Erythroblast (primary cell): ENCODE results near the gene MGLL.

Source experiments
- DNase-seq, 2 experiments: peaks; one replicate each; lab custom pipeline; 2025; lab: John Stamatoyannopoulos, UW
- GATA1 ChIP-seq: IDR thresholded peaks from 2 replicates; pipeline ENCODE4 v1.6.1; 2011; ENCODE audit warnings: low read depth, mild to moderate bottlenecking, control low read depth, low read length, moderate library complexity
- POLR2A ChIP-seq: IDR thresholded peaks from 2 replicates; pipeline ENCODE4 v1.6.1; 2011; ENCODE audit warnings: mild to moderate bottlenecking, low read length

Gene MGLL

DNA sequence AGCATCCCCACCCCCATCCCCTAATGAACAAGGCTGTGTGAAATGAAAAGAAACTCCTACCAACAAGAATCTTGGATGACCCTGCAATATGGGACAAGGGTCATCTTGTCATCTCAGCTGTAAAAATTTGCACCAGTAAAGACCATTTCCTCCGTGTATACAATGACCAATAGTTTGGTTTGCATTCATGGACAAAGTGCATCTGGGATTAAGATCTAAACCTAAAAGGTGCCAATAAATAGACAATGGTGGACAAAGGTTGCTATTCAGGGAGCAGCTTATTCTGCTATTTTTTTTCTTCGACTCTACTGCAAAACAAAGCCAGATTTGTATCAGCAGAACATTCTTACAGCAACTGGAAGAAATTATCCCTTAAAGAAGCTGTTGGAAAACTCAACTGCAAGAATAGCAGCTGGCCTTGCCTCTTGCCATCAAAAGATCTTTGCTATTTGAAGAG, 8.0 kb downstream of the MGLL start:
- TF ChIP-seq POLR2A (no peak), GATA1 (no peak)
- DNase-seq = no peak

GRCh38 chr3:127812151-127812550, 10.2 kb downstream of the MGLL start:
- no peak for DNase-seq
- no peak for TF ChIP-seq POLR2A
- no peak for TF ChIP-seq GATA1

- DNase-seq = no peak
- TF ChIP-seq POLR2A = no peak
- TF ChIP-seq GATA1 = no peak
Observed at GRCh38 chr3:127811717-127812116, 10.6 kb downstream of the MGLL start.

DNA sequence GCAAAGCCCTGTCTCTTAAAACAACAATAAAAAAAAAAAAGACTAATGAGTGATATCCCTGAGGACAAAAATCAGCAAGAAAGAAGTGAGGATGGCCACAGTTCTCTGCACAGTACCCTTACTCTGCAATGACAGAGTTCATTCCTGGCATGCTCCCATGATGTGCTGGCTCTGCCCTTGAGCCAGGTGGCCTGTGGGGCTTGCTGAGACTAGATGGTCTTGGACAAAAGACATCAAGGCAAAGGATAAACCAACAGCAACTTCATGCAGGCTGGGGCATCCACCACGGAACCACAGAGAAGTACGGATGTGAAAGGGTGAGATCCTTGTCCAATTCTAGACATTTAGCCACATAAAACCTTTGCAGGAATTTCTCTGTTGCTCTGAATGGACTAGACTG, 12.7 kb downstream of the MGLL start:
- no peak for DNase-seq
- no peak for TF ChIP-seq POLR2A
- TF ChIP-seq GATA1 = no peak

DNA sequence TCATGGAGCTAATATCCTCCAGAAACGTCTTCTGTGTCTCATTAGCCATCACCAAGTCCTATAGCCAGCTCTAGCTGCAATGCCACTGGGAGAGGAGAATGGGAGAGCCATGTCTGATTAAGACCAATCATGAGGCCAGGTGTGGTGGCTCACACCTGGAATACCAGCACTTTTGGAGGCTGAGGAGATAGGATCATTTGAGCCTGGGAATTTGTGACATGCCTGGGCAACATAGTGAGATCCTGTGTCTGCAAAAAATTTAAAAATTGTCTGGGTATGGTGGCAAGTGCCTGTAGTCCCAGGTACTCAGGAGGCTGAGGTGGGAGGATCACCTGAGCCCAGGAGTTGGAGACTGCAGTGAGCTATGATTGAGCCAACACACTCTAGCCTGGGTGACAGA, 13.1 kb downstream of the MGLL start:
- TF ChIP-seq POLR2A = no peak
- DNase-seq = no peak

GRCh38 chr3:127808197-127808596, 14.1 kb downstream of the MGLL start:
- TF ChIP-seq GATA1 = no peak
- TF ChIP-seq POLR2A = no peak

DNA sequence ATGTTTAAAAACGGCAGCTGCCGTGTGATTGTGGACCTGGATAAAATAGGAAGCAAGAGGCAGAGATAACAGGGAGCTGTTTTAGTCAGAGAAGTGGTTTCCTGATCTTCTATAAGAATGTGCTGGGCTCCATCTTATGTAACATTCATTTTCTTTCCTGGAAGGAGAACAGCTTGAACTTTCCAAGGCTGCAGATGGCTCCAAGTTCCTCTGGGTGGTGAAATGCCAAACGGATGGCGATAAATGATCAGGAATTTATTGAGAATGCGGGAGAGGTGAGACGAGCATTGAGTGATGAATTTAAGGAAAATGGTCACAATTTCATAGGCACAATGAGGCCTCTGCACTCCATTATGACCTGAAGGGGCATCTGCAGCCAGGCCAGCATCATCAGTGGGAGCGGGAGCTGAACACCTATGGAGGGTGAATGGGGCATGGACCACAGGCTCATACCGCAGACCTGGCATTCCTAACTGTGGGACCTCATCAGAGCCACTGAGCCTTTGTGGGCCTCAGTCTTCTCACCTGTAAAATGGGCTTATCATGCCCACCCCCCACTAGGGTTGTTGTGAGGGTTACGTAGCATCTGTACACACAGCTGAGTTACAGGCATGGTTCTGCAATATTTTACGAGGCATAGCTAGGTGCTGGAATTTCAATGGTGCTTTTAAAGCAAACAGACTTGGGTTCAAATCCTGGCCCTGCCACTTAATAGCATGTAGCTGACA, 17.1 kb downstream of the MGLL start:
- DNase-seq = no peak
- TF ChIP-seq POLR2A = no peak
- TF ChIP-seq GATA1 = no peak

More at GRCh38 chr3:127808197-127808596, 14.1 kb downstream of the MGLL start:
- no peak for DNase-seq

DNA sequence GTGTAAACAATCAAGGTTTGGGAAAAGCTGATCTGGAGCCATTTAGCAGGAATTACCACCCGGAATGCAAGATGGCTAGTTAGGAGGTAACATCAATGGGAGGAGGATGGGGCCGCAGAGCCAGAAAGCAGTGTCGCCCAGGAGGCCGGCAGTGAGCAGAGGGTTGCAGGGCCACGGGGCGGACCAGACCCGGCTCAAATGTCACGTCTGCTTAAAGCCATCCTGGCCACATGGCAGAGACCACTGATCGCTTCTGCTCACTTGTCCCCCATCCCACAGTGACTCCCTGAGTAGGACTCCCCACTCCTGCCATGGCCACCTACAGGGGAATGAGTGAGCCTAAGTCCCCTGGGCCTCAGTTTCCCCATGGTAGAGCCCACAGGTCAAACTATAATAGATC, 18.2 kb downstream of the MGLL start:
- DNase-seq = no peak
- no peak for TF ChIP-seq GATA1
- no peak for TF ChIP-seq POLR2A

GRCh38 chr3:127803619-127804018, 18.7 kb downstream of the MGLL start:
- no peak for DNase-seq

DNA sequence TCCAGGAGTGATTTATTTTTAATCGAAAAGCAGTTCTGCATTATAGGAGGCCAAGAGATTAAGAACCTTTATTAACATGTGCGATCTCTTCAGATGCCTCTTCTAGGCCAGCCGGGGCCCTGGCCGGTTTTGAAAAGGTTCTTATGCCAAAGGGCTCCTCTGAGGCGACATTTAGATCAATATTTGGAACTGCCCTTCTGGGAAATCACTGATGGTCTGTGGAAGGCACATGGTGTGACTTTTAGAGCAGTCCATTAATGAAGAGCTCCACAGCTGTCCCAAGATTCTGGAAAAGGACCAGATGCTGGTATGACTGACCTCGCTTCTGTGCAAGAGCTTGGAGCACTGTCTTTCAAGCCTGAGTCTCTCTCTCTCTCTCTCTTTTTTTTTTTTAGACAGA, 19.7 kb downstream of the MGLL start:
- TF ChIP-seq POLR2A (no peak), GATA1 (no peak)
- DNase-seq = no peak

More at GRCh38 chr3:127803619-127804018, 18.7 kb downstream of the MGLL start:
- TF ChIP-seq GATA1 = no peak
- no peak for TF ChIP-seq POLR2A

GRCh38 chr3:127801731-127802313, 20.5 kb downstream of the MGLL start:
- TF ChIP-seq POLR2A (no peak), GATA1 (no peak)
- no peak for DNase-seq

DNA sequence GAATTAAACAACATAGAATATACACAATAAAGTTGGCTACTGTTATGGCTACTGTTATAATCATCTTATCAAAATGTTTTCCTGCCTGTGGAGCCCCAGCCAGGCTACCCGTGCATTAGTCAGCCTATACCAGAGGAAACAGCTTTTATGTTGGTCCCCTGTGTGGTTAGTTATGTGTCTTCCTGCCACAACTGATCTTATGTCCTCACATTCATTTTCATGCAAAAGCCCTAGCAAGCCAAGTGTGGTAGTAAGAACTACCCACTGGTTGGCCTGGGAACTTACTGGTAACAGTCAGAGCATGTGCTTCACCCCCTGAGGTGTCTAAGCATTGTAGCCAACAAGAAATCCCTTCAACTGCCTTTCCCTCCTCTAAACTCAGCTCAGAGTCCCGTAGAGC, 21.8 kb downstream of the MGLL start:
- no peak for DNase-seq
- TF ChIP-seq GATA1 = no peak
- no peak for TF ChIP-seq POLR2A

GRCh38 chr3:127799476-127800222, 22.7 kb downstream of the MGLL start:
- DNase-seq = no peak
- TF ChIP-seq POLR2A (no peak), GATA1 (no peak)

GRCh38 chr3:127798716-127799115, 23.6 kb downstream of the MGLL start:
- no peak for DNase-seq
- no peak for TF ChIP-seq POLR2A
- TF ChIP-seq GATA1 = no peak
